ENCODE results near the gene HS3ST6.
A peak's percentile ranks its signal among the peaks of the same experiment; 100 is the strongest.
"Not testable (repeated sequence)": the region's sequence is repeated elsewhere in the genome, so short reads cannot be mapped to it uniquely, and the experiment has no call there.

Gene HS3ST6

DNA sequence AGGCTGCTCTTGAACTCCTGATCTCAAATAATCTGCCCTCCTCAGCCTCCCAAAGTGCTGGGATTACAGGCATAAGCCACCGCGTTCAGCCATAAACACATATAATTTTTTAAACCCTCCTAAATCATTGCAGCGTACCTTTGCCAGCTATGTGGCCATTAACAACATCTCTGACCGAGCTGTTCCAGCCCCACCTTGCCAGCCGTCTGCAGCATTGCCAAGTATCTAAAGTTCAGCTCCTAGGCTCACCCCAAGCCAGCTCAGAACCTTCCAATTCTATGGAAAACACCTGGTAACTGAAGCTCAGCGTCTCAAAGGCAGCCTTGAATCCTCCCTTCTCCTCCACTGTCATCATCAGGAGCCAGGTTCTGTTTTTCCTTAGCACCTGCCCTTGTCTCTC lies 41.1 kb downstream of the HS3ST6 start:
- DNase-seq, result no peak

DNA sequence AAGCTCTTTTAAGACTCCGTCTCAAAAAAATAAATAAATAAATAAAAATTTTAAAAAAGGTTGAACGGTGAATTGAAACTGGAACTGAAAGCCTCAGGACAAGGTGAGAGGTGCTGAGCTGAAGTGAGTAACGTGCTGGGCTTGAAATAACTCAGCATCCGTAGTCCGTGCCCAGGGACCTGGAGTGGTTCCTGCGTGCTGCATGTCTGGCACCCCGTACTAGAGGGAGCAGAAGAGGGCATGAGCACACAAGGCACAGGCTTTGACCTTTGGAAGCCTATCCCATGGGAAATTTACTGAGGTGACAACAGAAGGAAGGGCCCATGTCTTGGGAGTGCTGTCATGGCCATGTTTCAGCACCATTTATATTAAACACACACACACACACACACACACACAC lies 41.7 kb downstream of the HS3ST6 start:
- no peak for DNase-seq

DNA sequence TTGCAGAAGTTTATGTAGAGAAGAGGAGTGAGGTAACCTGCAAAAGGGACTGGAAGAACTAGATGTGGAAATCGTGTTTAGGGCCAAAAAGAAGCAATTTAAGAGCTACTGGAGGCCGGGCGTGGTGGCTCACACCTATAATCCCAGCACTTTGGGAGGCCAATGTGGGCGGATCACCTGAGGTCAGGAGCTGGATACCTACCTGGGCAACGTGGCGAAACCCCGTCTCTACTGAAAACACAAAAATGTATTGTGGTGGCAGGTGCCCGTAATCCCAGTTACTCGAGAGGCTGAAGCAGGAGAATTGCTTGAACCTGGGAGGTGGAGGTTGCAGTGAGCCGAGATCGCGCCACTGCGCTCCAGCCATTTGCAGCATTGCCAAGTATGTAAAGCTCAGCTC lies 42.1 kb downstream of the HS3ST6 start:
- not testable (repeated sequence) for DNase-seq

DNA sequence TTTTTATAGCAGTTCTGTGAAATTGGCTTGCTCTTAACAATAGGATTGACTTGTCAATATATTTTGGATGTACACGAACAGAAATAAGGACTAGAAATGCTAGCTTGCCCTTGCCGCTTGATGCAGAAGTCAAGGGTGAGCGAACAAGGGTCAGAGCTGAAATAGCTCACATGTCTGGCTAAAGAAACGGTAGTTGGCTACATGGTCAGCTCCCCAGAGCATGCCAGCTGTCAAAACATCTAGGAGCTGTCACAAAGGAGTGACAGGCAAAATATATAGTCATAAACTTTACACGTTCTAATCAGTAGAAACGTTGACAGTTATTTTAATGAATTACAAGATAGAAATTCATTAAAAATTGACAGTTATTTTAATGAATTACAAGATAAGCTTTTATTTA lies 43.4 kb downstream of the HS3ST6 start:
- no peak for DNase-seq

DNA sequence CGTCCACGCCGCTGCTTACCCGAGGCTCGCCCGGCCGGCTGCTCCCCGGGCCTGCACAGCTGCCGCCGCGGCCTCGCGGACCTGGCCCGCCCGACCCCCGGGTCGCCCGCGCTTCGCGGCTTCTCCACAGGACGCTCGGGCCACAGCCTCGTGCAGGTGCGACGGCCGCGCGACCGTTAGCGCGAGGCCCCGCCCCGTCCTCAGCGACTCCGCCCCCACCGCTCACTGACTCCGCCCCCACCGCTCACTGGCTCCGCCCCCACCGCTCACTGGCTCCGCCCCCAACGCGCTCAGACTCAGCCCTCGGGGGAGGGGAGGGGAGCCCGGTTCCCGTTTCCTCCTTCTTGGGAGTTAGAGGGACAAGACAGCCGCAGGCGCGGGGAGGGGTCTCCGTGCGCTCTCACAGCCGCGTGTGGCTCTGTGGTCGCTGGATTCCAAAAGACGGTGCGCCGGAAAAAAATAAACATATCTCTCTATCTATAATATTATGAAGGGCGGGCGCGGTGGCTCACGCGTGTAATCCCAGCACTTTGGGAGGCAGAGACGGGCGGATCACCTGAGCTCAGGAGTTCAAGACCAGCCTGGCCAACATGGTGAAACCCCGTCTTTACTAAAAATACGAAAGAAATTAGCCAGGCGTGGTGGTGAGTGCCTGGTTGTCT lies 46.1 kb downstream of the HS3ST6 start, which contains the start of gene MEIOB:
Gene MEIOB, minus strand, starts transcription at position 191 of the 662 bp plus-strand sequence. CDS start 3,989 bp downstream, outside the sequence.
- peak in 3 of 14 donors; percentile 2 to 12 (median 4) for DNase-seq

DNA sequence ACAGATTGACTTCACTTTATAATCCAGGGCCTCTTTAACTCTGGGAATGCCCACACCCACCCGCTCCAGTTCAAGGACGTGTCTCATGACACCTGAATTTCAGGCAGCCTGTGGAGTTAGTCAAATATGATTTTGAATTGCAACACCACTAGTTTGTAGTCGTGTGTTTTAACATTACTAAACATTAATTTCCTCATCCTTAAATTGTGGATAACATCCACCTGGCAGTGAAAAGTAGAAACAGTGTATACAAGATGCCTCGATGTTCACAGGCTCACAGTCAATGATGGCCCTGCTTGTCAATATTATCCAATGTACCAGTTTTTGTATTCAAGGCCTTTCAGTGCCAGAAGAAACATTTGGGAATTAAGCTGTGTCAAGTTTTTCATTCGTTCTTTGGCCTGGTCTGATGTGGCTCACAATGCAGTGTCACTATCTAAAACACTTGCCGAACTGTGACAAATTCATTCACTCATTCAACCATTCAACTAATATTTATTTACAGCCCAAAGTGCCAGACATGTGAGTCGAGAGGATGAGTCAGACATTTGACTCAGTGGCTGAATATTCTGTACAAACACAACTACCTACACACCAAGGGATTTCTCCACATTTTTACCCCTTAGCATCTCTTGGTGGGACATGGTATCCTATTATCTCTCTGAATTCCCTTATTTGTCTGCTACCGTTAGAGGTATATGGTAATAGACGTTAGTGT lies 47.7 kb downstream of the HS3ST6 start:
- no peak for DNase-seq

DNA sequence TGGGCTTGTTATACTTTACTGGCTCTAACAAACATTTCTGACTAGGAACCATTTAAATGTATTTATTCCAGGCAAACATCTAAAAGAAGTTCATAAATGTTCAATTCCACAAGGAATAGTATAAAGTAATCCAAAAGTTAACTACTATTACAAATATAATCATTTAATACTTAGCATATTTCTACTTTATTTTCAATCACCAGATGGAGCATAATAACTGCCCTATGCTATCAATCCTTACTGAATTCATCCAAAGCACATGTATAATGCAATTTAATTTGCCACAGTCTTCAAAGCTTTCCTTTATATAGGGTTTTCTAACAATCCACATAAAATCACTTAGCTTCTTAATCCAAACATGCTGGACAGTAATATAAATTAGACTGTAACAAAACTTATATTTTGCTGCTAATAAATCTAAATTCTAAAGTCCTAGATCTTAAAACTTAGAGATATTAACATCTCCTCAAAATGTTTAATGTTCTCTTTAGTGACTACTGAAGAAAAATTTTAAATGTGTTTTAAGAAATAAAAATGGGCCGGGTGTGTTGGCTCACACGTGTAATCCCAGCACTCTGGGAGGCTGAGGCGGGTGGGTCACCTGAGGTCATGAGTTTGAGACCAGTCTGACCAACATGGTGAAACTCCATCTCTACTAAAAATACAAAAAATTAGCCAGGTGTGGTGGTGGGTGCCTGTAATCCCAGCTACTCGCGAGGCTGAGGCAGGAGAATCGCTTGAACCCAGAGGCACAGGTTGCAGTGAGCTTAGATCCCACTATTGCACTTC lies 52.1 kb downstream of the HS3ST6 start:
- no peak for DNase-seq

DNA sequence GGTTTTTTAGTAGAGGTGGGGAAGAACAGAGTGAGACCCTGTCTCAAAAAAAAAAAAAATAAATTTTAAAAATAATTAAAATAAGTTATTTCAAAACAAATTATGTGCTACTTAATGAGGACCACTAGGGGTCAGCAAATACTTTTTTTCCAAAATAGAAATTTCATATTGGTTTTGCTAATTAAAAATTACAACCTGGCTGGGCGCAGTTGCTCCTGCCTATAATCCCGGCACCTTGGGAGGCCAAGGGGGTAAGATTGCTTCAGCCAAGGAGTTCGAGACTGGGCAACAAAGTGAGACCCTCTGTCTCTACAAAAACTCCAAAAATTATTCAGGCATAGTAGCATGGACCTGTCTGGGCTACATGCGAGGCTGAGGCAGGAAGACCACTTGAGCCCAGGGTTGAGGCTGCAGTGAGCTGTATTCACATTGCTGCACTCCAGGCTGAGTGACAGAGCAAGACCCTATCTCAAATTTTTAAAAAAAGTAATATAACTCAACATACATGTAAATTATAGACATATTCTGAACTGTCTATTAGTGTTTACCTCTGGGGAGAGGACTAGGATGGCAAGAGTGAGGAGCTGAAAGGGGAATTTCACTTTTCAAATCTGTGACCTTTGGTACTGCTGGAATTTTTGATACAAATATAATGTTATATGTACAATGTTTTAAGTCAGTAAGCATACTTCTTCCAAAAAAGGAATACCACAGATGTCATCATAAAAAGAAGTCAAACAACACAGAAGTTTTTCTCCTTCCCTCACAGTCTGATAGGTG lies 54.3 kb downstream of the HS3ST6 start:
- no peak for DNase-seq

DNA sequence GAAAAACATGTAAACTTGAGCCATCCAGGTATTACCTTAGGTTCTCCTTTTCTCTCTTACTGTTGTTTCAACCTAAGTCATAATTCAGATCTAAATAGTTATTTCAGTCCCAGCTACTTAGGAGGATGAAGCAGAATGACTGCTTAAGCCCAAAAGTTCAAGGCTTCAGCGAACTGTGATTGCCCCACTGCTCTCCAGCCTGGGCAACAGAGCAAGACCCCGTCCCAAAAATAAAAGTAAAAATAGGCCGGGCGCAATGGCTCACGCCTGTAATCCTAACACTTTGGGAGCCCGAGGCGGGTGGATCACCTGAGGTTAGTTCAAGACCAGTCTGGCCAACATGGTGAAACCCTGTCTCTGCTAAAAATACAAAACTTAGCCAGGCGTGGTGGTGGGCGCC lies 55.8 kb downstream of the HS3ST6 start:
- DNase-seq, result no peak

DNA sequence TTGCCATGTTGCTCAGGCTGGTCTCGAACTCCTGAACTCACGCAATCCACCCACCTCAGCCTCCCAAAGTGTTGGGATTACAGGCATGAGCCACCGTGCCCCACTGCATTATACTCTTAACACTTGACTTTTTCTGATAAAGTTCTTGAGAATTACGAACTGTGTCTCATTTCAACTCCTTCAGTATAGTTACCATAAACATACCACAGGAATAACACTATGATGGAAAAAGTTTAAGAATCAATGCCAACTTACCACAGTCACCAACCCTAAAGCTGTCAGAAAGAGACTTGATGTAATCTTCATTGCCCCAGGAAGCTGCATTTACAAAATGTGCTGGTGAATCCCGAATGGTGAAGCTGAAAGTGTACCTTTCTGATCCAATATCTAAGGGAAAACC lies 56.5 kb downstream of the HS3ST6 start:
- no peak for DNase-seq
